Measurements from ENCODE around the gene SELENBP1. TPM values are rescaled to one million over a fixed set of nuclear protein-coding genes. Genes with fewer than 3 reads are reported as not detected.
A peak's percentile ranks its signal among the peaks of the same experiment; 100 is the strongest.

Gene SELENBP1
- total and polyA plus RNA-seq, 2 experiments from 2014 or later, result 63.9 to 86.4 TPM

- DNase-seq (ENCODE audit: low spot score), result no peak
- H3K9me2 ChIP-seq (replicated peaks; ENCODE audit: insufficient read depth), result no peaks in the 10 kb centered on the region
- H3K36me3 ChIP-seq (replicated peaks; ENCODE audit: insufficient read depth, low read depth), result no peaks in the 10 kb centered on the region
- H3K4me2 ChIP-seq, result peak overlapping the region; percentile 79
- peak overlapping the region; percentile 96 for H3K27ac ChIP-seq
- peak overlapping the region; percentile 65 for H3K4me3 ChIP-seq
- 29% methylated on average over 5 of the region's 5 CpGs for WGBS (ENCODE audit: low lambda C conversion rate, missing lambda C conversion rate)
- H3K4me1 ChIP-seq (ENCODE audit: insufficient read depth), result peaks cover 18% of the 10 kb centered on the region
- no peak overlapping the region for H2AFZ ChIP-seq
- H4K20me1 ChIP-seq (ENCODE audit: insufficient read depth, poor library complexity, severe bottlenecking), result no peaks in the 10 kb centered on the region
- TF ChIP-seq CTCF (IDR thresholded peaks at IDR 0.05; ENCODE audit: poor library complexity) (no peak), EZH2 (IDR thresholded peaks at IDR 0.05; ENCODE audit: borderline replicate concordance) (no peak), EZH2phosphoT487 (IDR thresholded peaks at IDR 0.05; ENCODE audit: low read depth, severe bottlenecking, unreplicated experiment) (no peak)
- no peaks in the 10 kb centered on the region for H3K9me3 ChIP-seq (ENCODE audit: low read depth)
- H3K79me2 ChIP-seq, result peaks cover 60% of the 10 kb centered on the region
- H3K27me3 ChIP-seq, result no peaks in the 10 kb centered on the region
Observed at GRCh38 chr1:151325646-151326429, 46.7 kb downstream of the SELENBP1 start.

GRCh38 chr1:151325231-151325630 lies 47.3 kb downstream of the SELENBP1 start:
- Histone ChIP-seq H3K36me3 (replicated peaks; ENCODE audit: insufficient read depth, low read depth) (no peaks in the 10 kb centered on the region), H3K4me1 (ENCODE audit: insufficient read depth) (peaks cover 18% of the 10 kb centered on the region), H3K4me2 (peak overlapping the region; percentile 79), H3K27me3 (no peaks in the 10 kb centered on the region), H2AFZ (no peak overlapping the region), H4K20me1 (ENCODE audit: insufficient read depth, poor library complexity, severe bottlenecking) (no peaks in the 10 kb centered on the region), H3K79me2 (peaks cover 66% of the 10 kb centered on the region), H3K9me2 (replicated peaks; ENCODE audit: insufficient read depth) (no peaks in the 10 kb centered on the region), H3K4me3 (no peak overlapping the region), H3K9me3 (ENCODE audit: low read depth) (no peaks in the 10 kb centered on the region), H3K27ac (peak overlapping the region; percentile 96)
- no peak for DNase-seq (ENCODE audit: low spot score)
- TF ChIP-seq EZH2 (IDR thresholded peaks at IDR 0.05; ENCODE audit: borderline replicate concordance) (no peak), CTCF (IDR thresholded peaks at IDR 0.05; ENCODE audit: poor library complexity) (no peak), EZH2phosphoT487 (IDR thresholded peaks at IDR 0.05; ENCODE audit: low read depth, severe bottlenecking, unreplicated experiment) (no peak)
- WGBS (ENCODE audit: low lambda C conversion rate, missing lambda C conversion rate), result 88% methylated on average over 7 of the region's 7 CpGs

GRCh38 chr1:151324390-151324930 lies 48.0 kb downstream of the SELENBP1 start:
- Histone ChIP-seq H3K36me3 (replicated peaks; ENCODE audit: insufficient read depth, low read depth) (no peaks in the 10 kb centered on the region), H3K4me3 (no peak overlapping the region), H3K27ac (no peak overlapping the region), H2AFZ (no peak overlapping the region), H3K79me2 (peaks cover 71% of the 10 kb centered on the region), H3K9me2 (replicated peaks; ENCODE audit: insufficient read depth) (no peaks in the 10 kb centered on the region), H3K9me3 (ENCODE audit: low read depth) (no peaks in the 10 kb centered on the region), H4K20me1 (ENCODE audit: insufficient read depth, poor library complexity, severe bottlenecking) (no peaks in the 10 kb centered on the region), H3K4me2 (no peak overlapping the region), H3K4me1 (ENCODE audit: insufficient read depth) (peaks cover 18% of the 10 kb centered on the region), H3K27me3 (no peaks in the 10 kb centered on the region)
- DNase-seq (ENCODE audit: low spot score), result no peak
- WGBS (ENCODE audit: low lambda C conversion rate, missing lambda C conversion rate), result 88% methylated on average over 4 of the region's 4 CpGs
- TF ChIP-seq EZH2phosphoT487 (IDR thresholded peaks at IDR 0.05; ENCODE audit: low read depth, severe bottlenecking, unreplicated experiment) (no peak), CTCF (IDR thresholded peaks at IDR 0.05; ENCODE audit: poor library complexity) (no peak), EZH2 (IDR thresholded peaks at IDR 0.05; ENCODE audit: borderline replicate concordance) (no peak)

Data from hepatocyte (in vitro differentiated cells).